ENCODE measurements around the gene CRNKL1. TPM values are rescaled to one million over a fixed set of nuclear protein-coding genes. Genes with fewer than 3 reads are reported as not detected.
A peak's percentile ranks its signal among the peaks of the same experiment; 100 is the strongest.

Gene CRNKL1
- total and polyA plus RNA-seq, 11 donors = 11.4 to 21.5 (median 15.7) TPM

GRCh38 chr20:20019123-20019522 lies 33.1 kb downstream of the CRNKL1 start:
- 67 to 81% (median 72%) methylated on average over 2 of the region's 2 CpGs for WGBS, 4 donors
- ATAC-seq (no peak), DNase-seq (no peak)
- TF ChIP-seq, protein P1, sequence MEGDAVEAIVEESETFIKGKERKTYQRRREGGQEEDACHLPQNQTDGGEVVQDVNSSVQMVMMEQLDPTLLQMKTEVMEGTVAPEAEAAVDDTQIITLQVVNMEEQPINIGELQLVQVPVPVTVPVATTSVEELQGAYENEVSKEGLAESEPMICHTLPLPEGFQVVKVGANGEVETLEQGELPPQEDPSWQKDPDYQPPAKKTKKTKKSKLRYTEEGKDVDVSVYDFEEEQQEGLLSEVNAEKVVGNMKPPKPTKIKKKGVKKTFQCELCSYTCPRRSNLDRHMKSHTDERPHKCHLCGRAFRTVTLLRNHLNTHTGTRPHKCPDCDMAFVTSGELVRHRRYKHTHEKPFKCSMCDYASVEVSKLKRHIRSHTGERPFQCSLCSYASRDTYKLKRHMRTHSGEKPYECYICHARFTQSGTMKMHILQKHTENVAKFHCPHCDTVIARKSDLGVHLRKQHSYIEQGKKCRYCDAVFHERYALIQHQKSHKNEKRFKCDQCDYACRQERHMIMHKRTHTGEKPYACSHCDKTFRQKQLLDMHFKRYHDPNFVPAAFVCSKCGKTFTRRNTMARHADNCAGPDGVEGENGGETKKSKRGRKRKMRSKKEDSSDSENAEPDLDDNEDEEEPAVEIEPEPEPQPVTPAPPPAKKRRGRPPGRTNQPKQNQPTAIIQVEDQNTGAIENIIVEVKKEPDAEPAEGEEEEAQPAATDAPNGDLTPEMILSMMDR (IDR thresholded peaks at IDR 0.05) = no peak
- no peak for TF ChIP-seq POLR2A (IDR thresholded peaks at IDR 0.05)
- Histone ChIP-seq H3K27ac (no peak overlapping the region), H3K4me3 (peak overlapping the region in 1 of 12 donors; percentile 20), H3K36me3 (peaks cover 0 to 28% (median 13%) of the 10 kb centered on the region in 9 donors), H3K4me1 (peaks cover 0 to 68% (median 27%) of the 10 kb centered on the region in 12 donors), H3K9me3 (no peaks in the 10 kb centered on the region), H3K27me3 (no peaks in the 10 kb centered on the region)
- intact Hi-C loops (cut with DNase I) = loop anchor here in 4 of 10 donors (5.0 kb wide), 2 partner anchors 33 to 327 kb away; partner anchors contain the start of genes CFAP61 (in 3 of the 4) and CRNKL1 (in 3 of the 4)

DNA sequence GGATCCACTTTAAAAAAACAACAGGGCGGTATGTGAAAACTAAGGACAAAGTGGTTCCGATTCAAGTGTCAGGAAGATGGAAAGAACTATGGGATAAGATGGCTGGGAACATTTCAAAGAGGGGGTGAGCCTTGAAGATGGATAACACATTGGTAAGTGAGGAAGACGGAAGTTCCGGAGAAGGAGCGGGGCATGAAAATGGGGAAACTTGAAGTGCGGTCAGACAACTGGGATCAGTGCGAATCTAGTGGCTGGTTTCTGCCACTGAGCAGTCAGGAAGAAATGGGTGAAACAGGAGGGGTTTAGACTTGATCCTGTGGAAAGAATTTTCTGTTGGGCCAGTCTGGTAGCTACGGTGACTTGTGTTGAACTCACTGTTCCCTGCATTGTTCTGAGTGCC lies 33.9 kb downstream of the CRNKL1 start:
- H3K4me1 ChIP-seq = peaks cover 0 to 68% (median 28%) of the 10 kb centered on the region in 12 donors
- no peak for ATAC-seq
- intact Hi-C loops (cut with DNase I) = loop anchor here in 4 of 10 donors (5.0 kb wide), 2 partner anchors 34 to 326 kb away; partner anchors contain the start of genes CFAP61 (in 3 of the 4) and CRNKL1 (in 3 of the 4)
- H3K36me3 ChIP-seq = peaks cover 0 to 22% (median 7%) of the 10 kb centered on the region in 9 donors
- no peaks in the 10 kb centered on the region for H3K9me3 ChIP-seq
- 86 to 92% (median 91%) methylated on average over 8 of the region's 8 CpGs for WGBS, 4 donors
- TF ChIP-seq, protein P1 (IDR thresholded peaks at IDR 0.05) = no peak
- TF ChIP-seq POLR2A (IDR thresholded peaks at IDR 0.05) = no peak
- H3K27ac ChIP-seq = peak overlapping the region in 1 of 12 donors; percentile 83
- H3K4me3 ChIP-seq = peak overlapping the region in 11 of 12 donors; percentile 71 to 99 (median 83)
- DNase-seq = no peak
- H3K27me3 ChIP-seq = no peaks in the 10 kb centered on the region

DNA sequence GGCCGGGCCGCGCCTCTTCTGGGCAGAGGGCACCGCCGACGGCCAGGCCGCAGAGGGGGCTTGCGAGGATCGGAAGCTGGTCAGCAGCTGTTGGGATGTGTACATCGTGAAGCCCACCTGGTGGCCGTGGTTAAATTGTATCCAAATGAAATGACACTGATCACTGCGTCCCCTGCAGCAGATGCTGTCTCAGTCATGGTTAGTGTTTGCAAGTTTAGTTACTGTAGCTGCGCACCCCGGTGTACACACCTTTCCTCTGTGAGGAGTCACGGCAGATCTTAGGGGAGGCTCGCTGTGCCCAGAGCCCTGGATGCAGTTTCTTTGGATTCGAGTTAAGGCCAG lies 34.5 kb downstream of the CRNKL1 start:
- peak overlapping the region in 11 of 12 donors; percentile 14 to 85 (median 78) for H3K27ac ChIP-seq
- H3K36me3 ChIP-seq = peaks cover 0 to 17% (median 3%) of the 10 kb centered on the region in 9 donors
- peaks cover 0 to 67% (median 28%) of the 10 kb centered on the region in 12 donors for H3K4me1 ChIP-seq
- 3 to 11% (median 6%) methylated on average over 6 to 17 of the region's 17 CpGs for WGBS, 4 donors
- no peak for DNase-seq
- intact Hi-C loops (cut with DNase I) = loop anchor here in 4 of 10 donors (5.0 kb wide), 2 partner anchors 34 to 326 kb away; partner anchors contain the start of genes CFAP61 (in 3 of the 4) and CRNKL1 (in 3 of the 4)
- ATAC-seq = no peak
- no peaks in the 10 kb centered on the region for H3K9me3 ChIP-seq
- H3K27me3 ChIP-seq = no peaks in the 10 kb centered on the region
- TF ChIP-seq, protein P1 (IDR thresholded peaks at IDR 0.05) = no peak
- TF ChIP-seq POLR2A (IDR thresholded peaks at IDR 0.05) = no peak
- peak overlapping the region; percentile 71 to 99 (median 82) for H3K4me3 ChIP-seq

GRCh38 chr20:20017001-20017843 lies 35.0 kb downstream of the CRNKL1 start, which contains the start of gene NAA20:
TSS of gene NAA20 (plus strand) at chr20:20017362. CDS start at chr20:20017397, 35 bp downstream.
- Histone ChIP-seq H3K4me3 (peak within 1 kb of the TSS; percentile 71 to 99 (median 82)), H3K4me1 (peaks cover 0 to 61% (median 28%) of the 10 kb centered on the region in 12 donors), H3K9me3 (no peaks in the 10 kb centered on the region), H3K27me3 (no peaks in the 10 kb centered on the region), H3K27ac (peak within 1 kb of the TSS; percentile 14 to 85 (median 76)), H3K36me3 (peaks cover 0 to 11% (median 0%) of the 10 kb centered on the region in 9 donors)
- TF ChIP-seq, protein P1 (IDR thresholded peaks at IDR 0.05) = peak; percentile 56 to 89 (median 79)
- peak in 1 of 2 donors; percentile 49 for TF ChIP-seq POLR2A (IDR thresholded peaks at IDR 0.05)
- intact Hi-C loops (cut with DNase I) = loop anchor here in 4 of 10 donors (5.0 kb wide), 2 partner anchors 35 to 325 kb away; partner anchors contain the start of genes CFAP61 (in 3 of the 4) and CRNKL1 (in 3 of the 4)
- ATAC-seq (peak; percentile 96 to 99 (median 99)), DNase-seq (peak; percentile 95 to 96 (median 95))
- WGBS, 4 donors = 0 to 3% (median 0%) methylated on average over 16 to 81 of the region's 81 CpGs
